ENCODE results near the gene FMO3. TPM values are rescaled to one million over a fixed set of nuclear protein-coding genes. Genes with fewer than 3 reads are reported as not detected.

FMO3 gene
- total and polyA plus RNA-seq, 10 donors: 0.20 to 1.0 (median 0.64) TPM; not detected in 5

DNA sequence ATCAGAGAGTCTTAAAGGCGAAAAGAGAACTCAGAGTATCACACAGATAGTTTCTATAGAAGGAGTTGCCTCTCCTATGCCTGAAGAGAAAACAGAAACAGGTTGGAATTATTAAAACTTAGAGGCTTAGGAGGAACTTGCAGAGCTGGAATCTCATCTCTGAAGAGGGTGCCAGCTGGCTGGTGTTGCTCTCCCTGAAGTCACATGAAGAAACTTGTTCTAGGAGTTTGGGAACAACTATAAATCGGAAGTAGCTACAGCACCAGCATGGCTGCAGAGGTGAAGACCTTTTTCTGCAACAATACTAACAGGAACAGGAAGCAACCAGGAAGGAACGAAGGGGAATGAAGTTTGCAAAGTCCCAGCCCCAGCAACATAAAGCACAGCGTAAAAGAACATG lies 35.8 kb downstream of the FMO3 start:
- DNase-seq: no peak

GRCh38 chr1:171127099-171127498 lies 36.4 kb downstream of the FMO3 start:
- TF ChIP-seq CTCF (IDR thresholded peaks at IDR 0.05 in 8 of 11, conservative IDR thresholded peaks at IDR 0.05 in 3 of 11): no peak
- 82 to 100% (median 89%) methylated on average over 1 of the region's 1 CpG for WGBS, 5 donors
- H3K27me3 ChIP-seq (replicated peaks in 1 of 7): no peaks in the 10 kb centered on the region
- no peaks in the 10 kb centered on the region for H3K4me1 ChIP-seq
- peaks cover 0 to 9% (median 3%) of the 10 kb centered on the region in 8 donors for H3K9me3 ChIP-seq
- no peak for DNase-seq
- H3K36me3 ChIP-seq: no peaks in the 10 kb centered on the region
- H3K27ac ChIP-seq: no peak overlapping the region
- intact Hi-C loops (cut with DNase I; ENCODE audit: low total_unique reads): no loop called here
- no peak overlapping the region for H3K4me3 ChIP-seq

More for the DNA sequence above, 35.8 kb downstream of the FMO3 start:
- 50 to 73% (median 61%) methylated on average over 4 of the region's 4 CpGs for WGBS, 5 donors
- TF ChIP-seq CTCF (IDR thresholded peaks at IDR 0.05 in 8 of 11, conservative IDR thresholded peaks at IDR 0.05 in 3 of 11): no peak
- no peak for TF ChIP-seq POLR2AphosphoS5 (IDR thresholded peaks at IDR 0.05)
- TF ChIP-seq POLR2A (IDR thresholded peaks at IDR 0.05): no peak
- H3K9me3 ChIP-seq: peaks cover 0 to 9% (median 3%) of the 10 kb centered on the region in 8 donors
- H3K27me3 ChIP-seq (replicated peaks in 1 of 7): no peaks in the 10 kb centered on the region
- no peak overlapping the region for H3K27ac ChIP-seq
- intact Hi-C loops (cut with DNase I; ENCODE audit: low total_unique reads): no loop called here
- no peak overlapping the region for H3K4me3 ChIP-seq
- H3K36me3 ChIP-seq: no peaks in the 10 kb centered on the region
- no peaks in the 10 kb centered on the region for H3K4me1 ChIP-seq

- H3K4me1 ChIP-seq: no peaks in the 10 kb centered on the region
- H3K4me3 ChIP-seq: no peak overlapping the region
- TF ChIP-seq CTCF (IDR thresholded peaks at IDR 0.05 in 8 of 11, conservative IDR thresholded peaks at IDR 0.05 in 3 of 11) (no peak), POLR2A (IDR thresholded peaks at IDR 0.05) (no peak), POLR2AphosphoS5 (IDR thresholded peaks at IDR 0.05) (no peak)
- no peaks in the 10 kb centered on the region for H3K27me3 ChIP-seq (replicated peaks in 1 of 7)
- 19 to 91% (median 77%) methylated on average over 2 of the region's 2 CpGs for WGBS, 5 donors
- intact Hi-C loops (cut with DNase I; ENCODE audit: low total_unique reads): no loop called here
- no peak overlapping the region for H3K27ac ChIP-seq
- H3K36me3 ChIP-seq: no peaks in the 10 kb centered on the region
- peaks cover 0 to 9% (median 3%) of the 10 kb centered on the region in 8 donors for H3K9me3 ChIP-seq
- DNase-seq: no peak
Measured at GRCh38 chr1:171127501-171127900, 36.8 kb downstream of the FMO3 start.

- intact Hi-C loops (cut with DNase I; ENCODE audit: low total_unique reads): no loop called here
- DNase-seq: no peak
- H3K27me3 ChIP-seq (replicated peaks in 1 of 7): no peaks in the 10 kb centered on the region
Measured at GRCh38 chr1:171128463-171128862, 37.8 kb downstream of the FMO3 start.

More at GRCh38 chr1:171128463-171128862, 37.8 kb downstream of the FMO3 start:
- Histone ChIP-seq H3K4me1 (no peaks in the 10 kb centered on the region), H3K27ac (no peak overlapping the region), H3K9me3 (peaks cover 0 to 9% (median 3%) of the 10 kb centered on the region in 8 donors), H3K36me3 (no peaks in the 10 kb centered on the region), H3K4me3 (no peak overlapping the region)
- TF ChIP-seq POLR2A (IDR thresholded peaks at IDR 0.05) (no peak), POLR2AphosphoS5 (IDR thresholded peaks at IDR 0.05) (no peak), CTCF (IDR thresholded peaks at IDR 0.05 in 8 of 11, conservative IDR thresholded peaks at IDR 0.05 in 3 of 11) (no peak)
